Gastrocnemius medialis (tissue), 4 donors: ENCODE data around the gene KDM2B. TPM values are rescaled to one million over a fixed set of nuclear protein-coding genes. Genes with fewer than 3 reads are reported as not detected.

Experiments used
- ATAC-seq, 2 donors: fragments of 150-250 bp; one replicate each; pipeline ENCODE4 v1.9.1; 2016
- DNase-seq, 2 donors: peaks; one replicate each; pipeline ENCODE4 v3.0.0-alpha.2; 2019
- H3K27ac ChIP-seq, 4 donors: fragments of 200-600 bp; sonication (generic); 1 replicate in 1 of 4; 2 replicates in 3 of 4; pipeline ENCODE4 v1.5.1; 2016 to 2018; ENCODE audit warnings: mild to moderate bottlenecking in 2 of 4, moderate library complexity in 1 of 4
- H3K27me3 ChIP-seq, 3 donors: fragments of 200-600 bp; sonication (generic) in 2 of 3; 1 replicate in 1 of 3; 2 replicates in 2 of 3; pipeline versions ENCODE4 v1.5.1 to v1.6.0; 2016 to 2019; ENCODE audit warnings: mild to moderate bottlenecking in 1 of 3, moderate library complexity in 1 of 3
- H3K36me3 ChIP-seq, 2 donors: fragments of 200-600 bp; sonication (generic) in 1 of 2; one replicate each; pipeline ENCODE4 v1.5.1; 2017 to 2018
- H3K4me1 ChIP-seq, 2 donors: fragments of 200-600 bp; sonication (generic) in 1 of 2; one replicate each; pipeline ENCODE4 v1.5.1; 2016 to 2017; ENCODE audit warnings: mild to moderate bottlenecking in 2 of 2
- H3K4me3 ChIP-seq, 4 donors: fragments of 200-600 bp; sonication (generic) in 3 of 4; 1 replicate in 1 of 4; 2 replicates in 3 of 4; pipeline ENCODE4 v1.5.1; 2016 to 2019; ENCODE audit warnings: mild to moderate bottlenecking in 2 of 4
- H3K9me3 ChIP-seq, 3 donors: fragments of 200-600 bp; sonication (generic) in 2 of 3; 1 replicate in 1 of 3; 2 replicates in 2 of 3; pipeline ENCODE4 v1.5.1; 2016 to 2019
- POLR2A ChIP-seq, 2 donors: fragments of 450-650 bp; IDR thresholded peaks; one replicate each; pipeline ENCODE4 v1.6.1; 2017; ENCODE audit warnings: antibody characterized with exemption in 2 of 2, mild to moderate bottlenecking in 2 of 2, moderate library complexity in 2 of 2
- in situ Hi-C, 4 donors: fragments of 200-750 bp; cut with MboI; loops; one replicate each; pipeline versions ENCODE4 v1.15.0 to v1.8.0; 2017; ENCODE audit warnings: low sequenced_read_pairs in 4 of 4
- intact Hi-C: fragments of 100-400 bp; cut with DNase I; formaldehyde crosslinking; loops from one replicate; pipeline ENCODE4 v1.15.1; 2023; ENCODE audit warnings: low total_unique reads
- total RNA-seq, 4 donors: library from RNA; depleted of rRNA; stranded (reverse); fragments of >200 nt; gene quantifications; one replicate each; pipeline versions ENCODE4 v1.1.0 to v1.2.3, GENCODE V29; 2016
- TF ChIP-seq, protein P1 (sequence below), 5 experiments: fragments of 450-650 bp in 3 of 5; fragments of 200-600 bp in 2 of 5; sonication (generic) in 2 of 5; IDR thresholded peaks in 4 of 5; conservative IDR thresholded peaks in 1 of 5; 1 replicate in 4 of 5; 2 replicates in 1 of 5; pipeline ENCODE4 v1.5.1; 2016 to 2019; ENCODE audit warnings: antibody characterized with exemption in 5 of 5, mild to moderate bottlenecking in 3 of 5, moderate library complexity in 3 of 5

The KDM2B gene
- total RNA-seq, 4 donors from 2014 or later = 4.8 to 9.4 (median 8.3) TPM

DNA sequence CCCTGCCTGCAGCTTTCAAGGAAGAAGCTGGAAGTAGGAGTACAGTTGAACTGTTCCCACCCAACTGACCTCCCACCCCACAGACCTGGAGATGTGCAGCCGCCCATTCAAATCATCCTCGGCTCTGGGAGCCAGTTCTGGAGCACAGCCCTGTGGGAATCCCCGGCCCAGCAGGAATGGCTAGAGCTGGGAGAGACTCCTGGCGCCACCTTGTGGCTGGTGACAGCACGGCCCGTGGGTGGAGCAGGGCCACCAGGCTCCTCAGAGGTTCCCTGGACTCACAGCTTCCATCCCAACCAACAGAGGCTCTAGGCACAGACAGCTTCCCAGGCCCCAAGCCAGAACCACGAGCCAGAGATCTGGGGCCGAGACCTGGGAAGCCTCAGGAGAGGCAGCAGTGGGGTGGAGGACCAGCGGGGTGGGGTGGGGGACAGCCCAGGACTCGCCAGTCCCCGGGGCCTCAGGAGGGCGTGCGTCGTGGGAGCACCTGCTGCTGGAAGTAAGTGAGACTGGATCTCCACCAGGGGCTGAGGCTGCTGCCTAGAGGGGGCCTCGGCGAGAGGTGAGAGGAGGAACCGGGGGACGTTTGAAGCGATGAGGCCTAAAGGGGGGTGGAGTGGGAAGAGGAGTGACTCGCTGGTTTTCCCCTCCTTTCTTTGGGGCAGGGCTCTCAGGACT is 137.5 kb downstream of the KDM2B start:
- in situ Hi-C loops (loop anchor here in 2 of 4 donors (5.0 to 10.0 kb wide), 2 partner anchors 109 to 111 kb away; no protein-coding TSS in a partner anchor), intact Hi-C loops (loop anchor here (1.0 to 5.0 kb wide), 2 partner anchors 91 to 109 kb away; partner anchors contain the start of gene ANAPC5)
- H3K4me1 ChIP-seq = peaks cover 0 to 5% of the 10 kb centered on the region in 2 donors
- no peaks in the 10 kb centered on the region for H3K9me3 ChIP-seq
- peaks cover 0 to 36% of the 10 kb centered on the region in 2 donors for H3K36me3 ChIP-seq
- peak overlapping the region in 3 of 4 donors; percentile 14 to 29 (median 23) for H3K27ac ChIP-seq
- TF ChIP-seq POLR2A (IDR thresholded peaks at IDR 0.05) = no peak
- TF ChIP-seq, protein P1, sequence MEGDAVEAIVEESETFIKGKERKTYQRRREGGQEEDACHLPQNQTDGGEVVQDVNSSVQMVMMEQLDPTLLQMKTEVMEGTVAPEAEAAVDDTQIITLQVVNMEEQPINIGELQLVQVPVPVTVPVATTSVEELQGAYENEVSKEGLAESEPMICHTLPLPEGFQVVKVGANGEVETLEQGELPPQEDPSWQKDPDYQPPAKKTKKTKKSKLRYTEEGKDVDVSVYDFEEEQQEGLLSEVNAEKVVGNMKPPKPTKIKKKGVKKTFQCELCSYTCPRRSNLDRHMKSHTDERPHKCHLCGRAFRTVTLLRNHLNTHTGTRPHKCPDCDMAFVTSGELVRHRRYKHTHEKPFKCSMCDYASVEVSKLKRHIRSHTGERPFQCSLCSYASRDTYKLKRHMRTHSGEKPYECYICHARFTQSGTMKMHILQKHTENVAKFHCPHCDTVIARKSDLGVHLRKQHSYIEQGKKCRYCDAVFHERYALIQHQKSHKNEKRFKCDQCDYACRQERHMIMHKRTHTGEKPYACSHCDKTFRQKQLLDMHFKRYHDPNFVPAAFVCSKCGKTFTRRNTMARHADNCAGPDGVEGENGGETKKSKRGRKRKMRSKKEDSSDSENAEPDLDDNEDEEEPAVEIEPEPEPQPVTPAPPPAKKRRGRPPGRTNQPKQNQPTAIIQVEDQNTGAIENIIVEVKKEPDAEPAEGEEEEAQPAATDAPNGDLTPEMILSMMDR (IDR thresholded peaks at IDR 0.05 in 4 of 5, conservative IDR thresholded peaks at IDR 0.05 in 1 of 5) = peak; percentile 85 to 97 (median 94)
- H3K4me3 ChIP-seq = no peak overlapping the region
- no peaks in the 10 kb centered on the region for H3K27me3 ChIP-seq
- DNase-seq (peak; percentile 62 to 80), ATAC-seq (peak; percentile 82 to 93)

DNA sequence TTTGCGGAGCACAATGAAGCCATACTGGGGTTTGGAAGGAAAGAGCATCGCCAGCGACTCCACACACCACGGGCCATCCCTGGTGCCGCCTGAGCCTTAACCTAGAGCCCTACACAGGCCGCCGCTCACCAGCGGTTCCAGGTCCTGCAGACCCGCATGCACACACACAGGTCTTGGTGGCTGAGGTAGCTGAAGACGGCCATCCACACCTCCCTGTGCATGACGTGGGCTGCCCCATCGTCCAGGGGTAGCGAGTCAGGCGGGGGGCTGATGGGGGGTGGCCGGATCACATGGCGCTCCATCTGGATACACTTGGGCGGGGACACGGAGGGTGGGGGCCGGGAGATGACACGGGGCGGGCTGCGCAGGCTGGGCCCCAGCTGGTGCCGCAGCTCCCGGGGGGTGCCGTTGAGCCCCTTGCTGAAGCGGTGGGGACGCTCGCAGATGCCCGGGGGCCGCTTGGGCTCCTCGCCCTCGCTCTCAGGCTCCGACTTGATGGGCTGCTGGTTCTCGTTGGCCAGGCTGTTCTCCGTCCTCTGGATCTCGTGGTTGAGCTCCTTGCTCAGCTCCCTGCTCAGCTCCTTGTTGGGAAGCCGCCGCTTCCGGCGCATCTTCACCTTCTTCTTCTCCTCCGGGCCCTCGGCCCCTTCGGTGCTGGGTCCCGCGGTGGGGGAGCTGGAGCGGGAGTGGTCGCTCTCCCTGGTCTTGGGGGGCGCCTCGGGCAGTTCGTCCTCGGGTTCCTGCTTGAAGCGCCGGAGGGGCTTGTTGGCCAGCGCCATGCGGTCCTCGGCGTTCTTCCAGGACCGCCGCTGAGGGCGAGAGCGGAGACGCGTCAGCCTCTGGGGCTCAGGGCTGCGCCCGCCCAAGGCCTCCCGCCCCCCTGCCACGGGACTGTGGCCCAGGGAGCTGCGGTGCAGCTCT is 138.5 kb downstream of the KDM2B start:
- H3K4me1 ChIP-seq = peaks cover 0 to 5% of the 10 kb centered on the region in 2 donors
- no peak overlapping the region for H3K4me3 ChIP-seq
- H3K36me3 ChIP-seq = peaks cover 0 to 37% of the 10 kb centered on the region in 2 donors
- no peak overlapping the region for H3K27ac ChIP-seq
- intact Hi-C loops (loop anchor here (5.0 kb wide), 1 partner anchor 90 kb away; the partner anchor contains the start of gene ANAPC5), in situ Hi-C loops (loop anchor here in 2 of 4 donors (5.0 to 10.0 kb wide), 2 partner anchors 107 to 110 kb away; no protein-coding TSS in a partner anchor)
- no peak for ATAC-seq
- no peak for DNase-seq
- no peaks in the 10 kb centered on the region for H3K9me3 ChIP-seq
- no peaks in the 10 kb centered on the region for H3K27me3 ChIP-seq
- TF ChIP-seq, protein P1 (IDR thresholded peaks at IDR 0.05 in 4 of 5, conservative IDR thresholded peaks at IDR 0.05 in 1 of 5) = no peak
- no peak for TF ChIP-seq POLR2A (IDR thresholded peaks at IDR 0.05)

DNA sequence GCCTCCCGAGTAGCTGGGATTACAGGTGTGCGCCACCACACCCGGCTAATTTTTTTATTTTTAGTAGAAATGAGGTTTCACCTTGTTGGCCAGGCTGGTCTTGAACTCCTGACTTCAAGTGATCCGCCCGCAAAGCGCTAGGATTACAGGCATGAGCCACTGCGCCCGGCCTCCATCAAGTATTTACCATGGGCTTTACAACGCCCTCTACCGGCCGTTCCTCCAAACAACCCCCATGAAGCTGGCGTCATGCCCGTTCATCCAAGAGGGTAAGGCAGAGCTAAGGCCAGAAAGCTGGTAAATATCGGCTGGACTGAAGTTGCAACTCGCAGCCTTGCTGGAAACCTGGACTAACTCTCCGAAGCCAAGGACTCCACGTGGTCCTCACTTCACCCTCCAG is 139.3 kb downstream of the KDM2B start:
- Histone ChIP-seq H3K4me1 (peaks cover 0 to 5% of the 10 kb centered on the region in 2 donors), H3K27ac (no peak overlapping the region), H3K9me3 (no peaks in the 10 kb centered on the region), H3K27me3 (no peaks in the 10 kb centered on the region), H3K4me3 (no peak overlapping the region), H3K36me3 (peaks cover 0 to 45% of the 10 kb centered on the region in 2 donors)
- DNase-seq (no peak), ATAC-seq (no peak)
- in situ Hi-C loops = loop anchor here in 2 of 4 donors (5.0 to 10.0 kb wide), 2 partner anchors 107 to 109 kb away; no protein-coding TSS in a partner anchor
- no peak for TF ChIP-seq POLR2A (IDR thresholded peaks at IDR 0.05)
- TF ChIP-seq, protein P1 (IDR thresholded peaks at IDR 0.05 in 4 of 5, conservative IDR thresholded peaks at IDR 0.05 in 1 of 5) = peak in 2 of 5 experiments; percentile 15 to 23
- intact Hi-C loops = loop anchor here (5.0 kb wide), 1 partner anchor 89 kb away; the partner anchor contains the start of gene ANAPC5

DNA sequence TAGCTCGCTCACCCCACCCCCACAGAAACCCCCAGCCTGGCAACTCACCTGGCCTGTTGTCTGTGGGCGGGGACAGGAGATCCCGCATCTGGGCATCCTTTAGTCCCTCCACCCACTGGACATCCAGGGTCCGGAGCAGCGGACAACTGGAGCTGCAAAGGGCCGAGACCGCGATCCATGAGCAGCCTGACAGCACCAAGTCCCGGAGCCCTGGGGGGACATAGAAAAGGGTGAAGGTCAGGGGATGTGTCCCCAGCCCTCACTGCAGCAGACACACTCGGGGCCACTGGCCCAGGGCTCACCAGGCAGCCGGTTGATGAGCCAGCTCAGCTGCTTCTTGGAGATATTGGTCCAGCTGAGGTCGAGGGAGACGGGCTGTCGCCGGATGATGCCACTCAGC is 140.1 kb downstream of the KDM2B start:
- Histone ChIP-seq H3K27me3 (no peaks in the 10 kb centered on the region), H3K4me3 (no peak overlapping the region), H3K27ac (no peak overlapping the region), H3K36me3 (peaks cover 0 to 47% of the 10 kb centered on the region in 2 donors), H3K9me3 (no peaks in the 10 kb centered on the region), H3K4me1 (peaks cover 0 to 5% of the 10 kb centered on the region in 2 donors)
- in situ Hi-C loops (loop anchor here in 2 of 4 donors (5.0 to 10.0 kb wide), 2 partner anchors 106 to 108 kb away; no protein-coding TSS in a partner anchor), intact Hi-C loops (loop anchor here (5.0 kb wide), 1 partner anchor 88 kb away; the partner anchor contains the start of gene ANAPC5)
- TF ChIP-seq, protein P1 (IDR thresholded peaks at IDR 0.05 in 4 of 5, conservative IDR thresholded peaks at IDR 0.05 in 1 of 5) = no peak
- no peak for TF ChIP-seq POLR2A (IDR thresholded peaks at IDR 0.05)
- ATAC-seq (no peak), DNase-seq (no peak)
